Posterior vena cava (tissue), 2 donors: ENCODE data around the gene KLKB1. TPM values are rescaled to one million over a fixed set of nuclear protein-coding genes. Genes with fewer than 3 reads are reported as not detected.
"Not testable (repeated sequence)": the region's sequence is repeated elsewhere in the genome, so short reads cannot be mapped to it uniquely, and the experiment has no call there.

Experiments
- DNase-seq: peaks from one replicate; pipeline ENCODE4 v3.0.0-alpha.2; 2020; ENCODE audit warnings: low spot score
- intact Hi-C, 2 donors: fragments of 100-400 bp; cut with DNase I; formaldehyde crosslinking; loops; one replicate each; pipeline versions ENCODE4 v1.14.1 to v1.14.2; 2022 to 2023
- total RNA-seq, 2 donors: library from RNA; stranded (reverse); fragmentation: NEBNext Ultra II Directional; extraction: Animal tissue kit (Norgen Biotek cat#: 25700); gene quantifications; one replicate each; pipeline ENCODE4 v1.2.1, GENCODE V29; 2021
- donor health status: DM: yes; HTN: yes; CAD: no.
- donor health status: DM: yes; HTN: yes; CAD: no.

The KLKB1 gene
- total RNA-seq, 2 donors from 2014 or later, result 0.57 to 0.83 TPM

- intact Hi-C loops, result no loop called here
Observed at GRCh38 chr4:186221624-186222023, 5.7 kb upstream of the KLKB1 start.

GRCh38 chr4:186225848-186226247 is 1.5 kb upstream of the KLKB1 start:
- DNase-seq, result no peak
- intact Hi-C loops, result no loop called here

More at GRCh38 chr4:186221624-186222023, 5.7 kb upstream of the KLKB1 start:
- DNase-seq, result no peak

DNA sequence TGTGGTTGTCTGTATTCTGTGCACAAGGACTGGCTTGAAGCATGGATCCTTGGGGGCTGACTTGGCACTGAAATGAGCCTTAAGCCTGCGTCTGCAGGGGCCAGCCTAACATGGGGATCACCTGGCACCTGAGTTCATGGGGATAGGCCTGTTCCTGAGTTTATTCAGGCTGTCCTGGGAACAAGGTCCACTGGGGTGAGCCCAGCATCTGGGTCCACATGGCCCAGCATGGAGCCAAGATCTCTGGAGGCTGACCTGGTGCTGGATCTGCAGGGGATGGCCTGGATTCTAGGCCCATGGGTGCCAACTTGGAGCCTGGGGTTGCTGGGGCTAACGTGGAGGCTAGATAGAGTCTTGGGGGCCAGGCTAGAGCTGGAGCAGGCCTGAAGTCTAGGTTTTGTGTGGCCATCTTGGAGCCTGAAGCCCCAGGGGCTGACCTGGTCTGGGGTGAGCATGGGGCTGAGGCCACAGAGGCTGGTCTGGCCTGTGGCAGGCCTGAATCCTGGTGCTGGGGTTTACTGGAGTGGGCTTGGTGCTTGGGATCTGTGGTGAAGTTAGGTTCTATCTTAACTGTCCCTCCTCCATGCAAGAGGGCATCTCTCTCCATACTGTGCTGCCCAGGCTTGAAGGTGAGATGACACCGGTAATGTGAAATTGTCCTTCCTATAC is 652 bp upstream of the KLKB1 start:
- intact Hi-C loops, result no loop called here
- no peak for DNase-seq

- intact Hi-C loops, result no loop called here
- DNase-seq, result no peak
Observed at GRCh38 chr4:186227744-186228513, 622 bp downstream of the KLKB1 start.

DNA sequence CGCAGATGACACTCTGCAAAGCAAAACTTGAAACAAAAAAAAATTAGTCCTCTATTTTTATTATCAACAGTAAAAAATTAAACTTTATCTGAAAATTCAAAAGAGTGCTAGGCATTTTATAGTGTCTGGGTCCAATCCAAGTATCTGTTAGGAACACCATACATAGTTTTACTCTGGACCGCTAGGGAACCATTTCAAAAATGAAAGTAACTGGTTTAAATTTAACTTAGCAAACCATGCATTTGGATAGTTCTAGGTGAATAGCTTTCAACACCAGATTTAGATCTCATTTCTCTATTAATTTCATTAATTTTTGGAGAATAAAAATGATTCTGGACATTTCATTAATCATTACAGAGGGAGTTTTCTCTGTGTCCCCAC is 1.2 kb downstream of the KLKB1 start:
- intact Hi-C loops, result no loop called here
- no peak for DNase-seq

DNA sequence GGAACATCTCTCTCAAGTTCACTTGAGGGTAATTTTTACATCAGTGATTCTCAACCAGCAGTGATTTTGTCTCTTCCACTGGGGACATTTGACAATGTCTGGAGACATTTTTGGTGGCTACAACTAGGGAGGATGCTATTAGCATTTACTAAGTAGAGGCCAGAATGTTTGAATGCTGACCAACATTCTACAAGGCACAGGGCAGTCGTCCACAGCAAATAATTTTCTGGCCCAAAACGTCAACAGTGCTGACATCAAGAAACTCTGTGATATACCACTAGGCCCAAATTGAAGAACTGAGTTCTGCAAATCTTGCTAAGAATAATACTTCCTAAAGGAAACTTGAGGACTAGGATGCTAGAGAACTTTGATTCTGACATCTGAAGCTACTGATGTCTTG is 7.1 kb downstream of the KLKB1 start:
- no peak for DNase-seq
- intact Hi-C loops, result no loop called here

GRCh38 chr4:186236126-186236525 is 8.8 kb downstream of the KLKB1 start:
- intact Hi-C loops, result no loop called here
- DNase-seq, result no peak

- DNase-seq, result no peak
- intact Hi-C loops, result no loop called here
Observed at GRCh38 chr4:186240452-186240847, 13.1 kb downstream of the KLKB1 start.

DNA sequence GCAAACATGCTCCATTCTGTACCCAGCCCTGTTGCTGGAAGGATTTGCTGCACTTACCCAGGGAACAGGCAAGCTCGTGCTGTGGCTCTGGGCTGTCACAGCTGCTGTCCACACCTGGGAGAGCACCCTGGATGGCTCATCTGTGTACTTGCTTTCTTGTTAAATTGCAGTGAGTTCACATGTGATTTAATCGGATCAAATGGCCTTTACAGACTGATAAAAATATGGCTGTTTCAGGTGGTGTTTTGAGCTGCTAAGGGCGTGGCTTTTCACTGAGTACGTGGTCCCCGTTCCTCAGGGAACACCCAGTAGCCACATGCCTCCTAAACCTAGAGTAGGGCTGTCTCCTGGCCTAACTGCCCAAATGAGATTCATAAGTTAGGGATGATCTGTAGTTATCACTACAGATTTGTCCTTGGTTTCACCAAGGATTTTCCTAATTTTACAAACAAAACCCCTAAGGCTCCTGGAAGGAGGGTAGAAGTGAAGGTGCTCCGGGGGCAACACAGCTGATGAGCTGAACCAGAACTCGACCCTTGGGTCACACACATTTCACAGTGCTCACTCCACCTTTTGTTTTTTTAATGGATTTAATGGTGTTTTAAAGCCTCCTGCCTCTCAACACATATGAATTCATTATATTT is 13.7 kb downstream of the KLKB1 start:
- DNase-seq, result no peak
- intact Hi-C loops, result no loop called here

DNA sequence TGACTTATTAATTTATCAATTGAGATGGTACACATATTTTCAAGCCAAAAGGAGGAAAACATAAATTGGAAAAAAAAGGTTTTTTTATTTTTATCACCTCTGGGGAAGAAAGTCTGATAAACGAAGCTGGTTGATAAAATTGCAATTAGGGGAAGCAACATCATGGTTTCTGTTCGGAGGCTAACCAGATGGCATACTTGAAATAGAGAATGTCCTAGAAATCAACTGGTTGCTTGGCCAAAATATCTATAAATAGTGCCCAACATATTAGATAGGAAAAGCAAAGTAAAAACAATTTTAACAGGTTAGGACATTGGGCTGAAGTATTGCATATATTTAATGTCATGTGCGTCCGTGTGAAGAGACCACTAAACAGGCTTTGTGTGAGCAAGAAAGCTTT is 14.3 kb downstream of the KLKB1 start:
- intact Hi-C loops, result no loop called here
- no peak for DNase-seq

GRCh38 chr4:186242031-186242430 is 14.7 kb downstream of the KLKB1 start:
- intact Hi-C loops, result not testable (repeated sequence)

DNA sequence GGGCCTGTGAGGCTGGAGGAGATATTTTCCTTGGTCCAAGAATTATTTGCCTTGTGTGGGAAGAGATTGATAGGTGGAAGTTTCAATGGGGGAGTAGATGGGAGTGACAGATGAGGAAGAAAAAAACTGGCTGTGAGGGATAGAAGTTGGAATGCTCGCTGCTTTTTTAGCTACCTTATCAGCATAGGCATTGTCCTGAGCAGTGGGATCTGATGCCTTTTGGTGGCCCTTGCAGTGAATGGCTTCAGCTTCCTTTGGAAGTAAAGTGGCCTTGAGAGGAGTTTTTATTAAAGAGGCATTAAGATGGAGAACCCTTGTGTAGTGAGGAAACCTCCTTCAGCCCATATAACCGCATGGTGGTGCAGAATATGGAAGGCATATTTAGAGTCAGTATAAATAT is 16.0 kb downstream of the KLKB1 start:
- intact Hi-C loops, result no loop called here
- no peak for DNase-seq

More at GRCh38 chr4:186242031-186242430, 14.7 kb downstream of the KLKB1 start:
- not testable (repeated sequence) for DNase-seq

DNA sequence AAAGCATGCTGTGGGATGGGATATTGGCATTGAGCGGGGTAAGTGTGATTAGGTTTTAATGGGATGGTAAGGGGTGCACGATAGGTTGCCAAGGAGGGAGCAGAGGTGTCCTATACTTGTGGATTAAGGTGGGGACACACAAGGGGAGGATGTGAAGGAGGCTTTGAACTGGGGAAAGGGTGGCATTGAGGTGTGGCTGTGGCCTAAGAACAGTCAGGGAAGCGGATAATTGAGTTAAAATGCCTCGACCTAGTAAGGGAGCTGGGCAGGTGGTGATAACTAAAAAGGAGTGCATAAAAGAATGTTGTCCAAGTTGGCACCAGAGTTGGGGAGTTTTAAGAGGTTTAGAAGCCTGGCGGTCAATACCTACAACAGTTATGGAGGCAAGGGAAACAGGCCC is 17.5 kb downstream of the KLKB1 start:
- intact Hi-C loops, result no loop called here
- no peak for DNase-seq

- intact Hi-C loops, DNase-seq: not testable (repeated sequence)
Observed at GRCh38 chr4:186247062-186247752, 19.9 kb downstream of the KLKB1 start.

GRCh38 chr4:186248643-186249042 is 21.3 kb downstream of the KLKB1 start:
- intact Hi-C loops, result no loop called here
- no peak for DNase-seq

DNA sequence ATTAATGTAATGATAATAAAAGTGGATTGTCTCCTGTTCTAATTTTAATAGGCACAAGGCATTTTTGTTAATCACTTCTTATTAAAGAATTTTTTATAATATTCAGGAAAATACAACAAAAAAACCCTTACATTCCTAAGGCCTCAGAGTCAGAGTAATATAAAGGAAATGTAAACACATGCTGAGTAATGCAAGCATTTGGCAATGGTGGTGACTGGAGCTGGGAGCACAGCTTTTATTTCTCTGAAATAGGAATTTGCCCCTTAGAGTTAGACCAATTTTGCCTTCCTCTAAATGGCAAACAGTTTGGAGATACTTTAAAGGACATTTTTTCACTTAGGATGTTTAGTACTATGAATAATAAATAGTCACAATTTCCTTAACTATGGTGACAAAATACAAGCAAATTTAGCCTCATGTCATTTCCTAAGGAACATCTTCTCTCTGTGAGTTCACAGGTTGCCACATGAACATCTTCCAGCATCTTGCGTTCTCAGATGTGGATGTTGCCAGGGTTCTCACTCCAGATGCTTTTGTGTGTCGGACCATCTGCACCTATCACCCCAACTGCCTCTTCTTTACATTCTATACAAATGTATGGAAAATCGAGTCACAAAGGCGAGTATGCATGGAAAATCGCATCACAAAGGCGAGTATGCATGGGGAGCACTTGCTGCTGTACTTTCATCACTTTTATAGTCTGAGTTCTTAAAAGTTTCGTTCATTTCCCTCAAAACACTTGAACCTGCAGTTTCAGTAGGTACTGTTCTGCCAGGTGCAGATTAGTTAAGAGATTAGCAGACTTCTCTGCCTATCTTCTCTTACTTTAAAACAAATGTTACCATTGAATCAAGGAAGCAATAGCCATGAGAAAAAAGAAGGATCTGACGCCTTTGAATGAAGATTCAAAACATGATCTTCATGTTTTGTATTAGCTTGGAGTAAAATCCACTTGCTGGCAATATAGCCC is 22.8 kb downstream of the KLKB1 start:
- intact Hi-C loops, result no loop called here
- no peak for DNase-seq

DNA sequence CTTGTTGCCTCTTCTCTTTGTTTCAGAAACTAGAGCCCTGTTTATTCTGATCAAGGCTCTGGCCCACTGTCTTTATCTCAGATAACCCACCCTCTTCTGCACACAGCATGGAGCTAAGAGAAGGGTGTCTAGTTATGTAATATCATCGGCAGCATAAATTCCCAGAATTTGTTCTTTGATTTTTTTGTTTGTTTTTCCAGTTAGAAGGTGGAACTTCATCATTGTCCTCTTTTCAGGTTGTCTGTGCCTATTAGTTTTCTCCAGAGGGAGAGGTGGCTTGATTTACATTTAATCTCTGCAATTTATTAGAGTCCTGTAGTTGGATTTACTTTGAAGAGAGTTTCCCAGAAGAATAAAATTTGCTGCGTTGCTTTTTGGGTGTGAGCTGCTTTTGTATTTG is 23.5 kb downstream of the KLKB1 start:
- intact Hi-C loops, result no loop called here
- no peak for DNase-seq

DNA sequence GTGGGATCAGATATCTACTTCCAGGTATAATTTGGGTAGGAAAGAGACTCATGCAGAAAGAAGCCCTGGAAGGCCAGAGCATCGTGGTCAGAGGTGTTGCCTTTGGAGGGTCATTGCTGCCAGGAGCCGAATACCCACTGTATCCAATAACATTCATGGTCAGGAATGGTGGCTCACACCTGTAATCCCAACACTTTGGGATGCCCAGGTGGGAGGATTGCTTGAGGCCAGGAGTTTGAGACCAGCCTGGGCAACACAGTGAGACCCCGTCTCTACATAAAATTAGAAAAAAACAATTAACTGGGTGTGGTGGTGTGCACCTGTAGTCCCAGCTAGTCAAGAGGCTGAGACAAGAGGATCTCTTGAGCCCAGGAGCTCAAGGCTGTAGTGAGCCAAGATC is 27.8 kb downstream of the KLKB1 start:
- no peak for DNase-seq
- intact Hi-C loops, result no loop called here
